ENCODE results near the gene FUZ.

GRCh38 chr19:49862391-49863253 is 49.5 kb upstream of the FUZ start:
- TF ChIP-seq USF2 (IDR thresholded peaks at IDR 0.05; ENCODE audit: low read depth, low read length) (no peak), RCOR1 (IDR thresholded peaks at IDR 0.05; ENCODE audit: insufficient replicate concordance, low read length) (no peak), RFX5 (IDR thresholded peaks at IDR 0.05; ENCODE audit: low read depth, low read length) (no peak)

All from IMR-90 (cell line).